GM12864 (cell line): ENCODE results near the gene SEMA3F.
A peak's percentile ranks its signal among the peaks of the same experiment; 100 is the strongest.
"Not testable (repeated sequence)": the region's sequence is repeated elsewhere in the genome, so short reads cannot be mapped to it uniquely, and the experiment has no call there.

ENCODE experiments used
- DNase-seq: peaks from one replicate; pipeline ENCODE4 v3.0.0-alpha.2; 2011; ENCODE audit warnings: low read depth
- H3K4me3 ChIP-seq: 2 replicates; pipeline ENCODE4 v1.5.1; 2011; ENCODE audit warnings: mild to moderate bottlenecking, low read depth, low read length, control low read depth
- CTCF ChIP-seq: IDR thresholded peaks from 2 replicates; pipeline ENCODE4 v1.5.1; 2011; ENCODE audit warnings: low read depth, mild to moderate bottlenecking, moderate library complexity, low read length, control low read depth, inconsistent platforms; ENCODE audit errors: missing control alignments

SEMA3F gene

GRCh38 chr3:50210510-50211367 is 55.6 kb downstream of the SEMA3F start:
- no peak for DNase-seq
- no peak for TF ChIP-seq CTCF
- H3K4me3 ChIP-seq, result no peak overlapping the region

GRCh38 chr3:50211368-50211717 is 56.2 kb downstream of the SEMA3F start:
- not testable (repeated sequence) for DNase-seq, H3K4me3 ChIP-seq

GRCh38 chr3:50211930-50212329 is 56.8 kb downstream of the SEMA3F start:
- no peak for DNase-seq
- no peak for TF ChIP-seq CTCF
- H3K4me3 ChIP-seq, result no peak overlapping the region

GRCh38 chr3:50212502-50212901 is 57.4 kb downstream of the SEMA3F start:
- H3K4me3 ChIP-seq, result no peak overlapping the region
- TF ChIP-seq CTCF, result peak; percentile 43
- no peak for DNase-seq

- DNase-seq, result no peak
- no peak overlapping the region for H3K4me3 ChIP-seq
- TF ChIP-seq CTCF, result no peak
These were observed 57.8 kb downstream of the SEMA3F start for GRCh38 chr3:50212971-50213370.

- no peak overlapping the region for H3K4me3 ChIP-seq
- DNase-seq, result no peak
- no peak for TF ChIP-seq CTCF
These were observed 58.2 kb downstream of the SEMA3F start for GRCh38 chr3:50213373-50213772.

- DNase-seq, result no peak
- TF ChIP-seq CTCF, result no peak
- H3K4me3 ChIP-seq, result no peak overlapping the region
These were observed 59.7 kb downstream of the SEMA3F start for GRCh38 chr3:50214824-50215223.

- H3K4me3 ChIP-seq, result no peak overlapping the region
- TF ChIP-seq CTCF, result no peak
- no peak for DNase-seq
These were observed 60.4 kb downstream of the SEMA3F start for GRCh38 chr3:50215529-50215928.
